ENCODE results near the gene ATP9A. TPM values are rescaled to one million over a fixed set of nuclear protein-coding genes. Genes with fewer than 3 reads are reported as not detected.
"Not testable (repeated sequence)": the region's sequence is repeated elsewhere in the genome, so short reads cannot be mapped to it uniquely, and the experiment has no call there.

ATP9A gene
- polyA plus RNA-seq, 1 donor (not counting 4 experiments of a cell fraction or from before 2014, with no cell fraction given): 5.8 TPM

GRCh38 chr20:51659491-51660050, 108.6 kb downstream of the ATP9A start:
- dilution Hi-C loops (cut with MboI; ENCODE audit: extremely low pct_ligation_motif_present, low sequenced_read_pairs): no loop called here

GRCh38 chr20:51656726-51657260, 111.4 kb downstream of the ATP9A start:
- Histone ChIP-seq H2AFZ (ENCODE audit: control insufficient read depth, low read length) (no peak overlapping the region), H3K36me3 (ENCODE audit: control insufficient read depth in 2 of 2, extremely low read depth in 1 of 2, insufficient read depth in 2 of 2, low read length in 2 of 2) (peaks cover 0 to 2% of the 10 kb centered on the region in 2 experiments), H3K4me2 (ENCODE audit: control insufficient read depth, extremely low read depth, insufficient read depth, low read depth, low read length) (no peak overlapping the region), H3K79me2 (ENCODE audit: control insufficient read depth, insufficient read depth, low read length) (no peaks in the 10 kb centered on the region), H4K20me1 (ENCODE audit: control insufficient read depth, extremely low read depth, insufficient read depth, low read length) (no peaks in the 10 kb centered on the region), H3K4me1 (ENCODE audit: control insufficient read depth, extremely low read depth, insufficient read depth, low read length) (peaks cover 16% of the 10 kb centered on the region), H3K27ac (ENCODE audit: control insufficient read depth, insufficient read depth, low read length) (no peak overlapping the region), H3K9me3 (ENCODE audit: control insufficient read depth, low read depth, low read length) (no peaks in the 10 kb centered on the region), H3K27me3 (ENCODE audit: control insufficient read depth, extremely low read depth, insufficient read depth, low read length) (peaks cover 3% of the 10 kb centered on the region), H3K9ac (ENCODE audit: control insufficient read depth, extremely low read depth, insufficient read depth, low read length) (no peak overlapping the region), H3K9me1 (ENCODE audit: control insufficient read depth, extremely low read depth, insufficient read depth, low read length) (no peaks in the 10 kb centered on the region), H3K4me3 (ENCODE audit: control insufficient read depth in 2 of 3, extremely low read depth in 1 of 3, insufficient read depth in 2 of 3, low read depth in 1 of 3, low read length in 3 of 3) (no peak overlapping the region)
- dilution Hi-C loops (cut with MboI; ENCODE audit: extremely low pct_ligation_motif_present, low sequenced_read_pairs): no loop called here
- TF ChIP-seq CTCF (optimal IDR thresholded peaks at IDR 0.05 in 1 of 3, IDR thresholded peaks at IDR 0.05 in 1 of 3, conservative IDR thresholded peaks at IDR 0.05 in 1 of 3; ENCODE audit: extremely low read depth in 1 of 3, insufficient read depth in 2 of 3, low read length in 3 of 3) (no peak), EZH2 (IDR thresholded peaks at IDR 0.05; ENCODE audit: low read length) (no peak)
- FAIRE-seq: no peak
- DNase-seq (ENCODE audit: low read depth, low spot score): no peak

More at GRCh38 chr20:51659491-51660050, 108.6 kb downstream of the ATP9A start:
- FAIRE-seq: no peak
- Histone ChIP-seq H3K79me2 (ENCODE audit: control insufficient read depth, insufficient read depth, low read length) (no peaks in the 10 kb centered on the region), H3K4me1 (ENCODE audit: control insufficient read depth, extremely low read depth, insufficient read depth, low read length) (peaks cover 19% of the 10 kb centered on the region), H3K4me2 (ENCODE audit: control insufficient read depth, extremely low read depth, insufficient read depth, low read depth, low read length) (no peak overlapping the region), H3K9me1 (ENCODE audit: control insufficient read depth, extremely low read depth, insufficient read depth, low read length) (no peaks in the 10 kb centered on the region), H3K36me3 (ENCODE audit: control insufficient read depth in 2 of 2, extremely low read depth in 1 of 2, insufficient read depth in 2 of 2, low read length in 2 of 2) (no peaks in the 10 kb centered on the region), H3K4me3 (ENCODE audit: control insufficient read depth in 2 of 3, extremely low read depth in 1 of 3, insufficient read depth in 2 of 3, low read depth in 1 of 3, low read length in 3 of 3) (no peak overlapping the region), H3K27ac (ENCODE audit: control insufficient read depth, insufficient read depth, low read length) (no peak overlapping the region), H3K9ac (ENCODE audit: control insufficient read depth, extremely low read depth, insufficient read depth, low read length) (no peak overlapping the region), H2AFZ (ENCODE audit: control insufficient read depth, low read length) (no peak overlapping the region), H4K20me1 (ENCODE audit: control insufficient read depth, extremely low read depth, insufficient read depth, low read length) (no peaks in the 10 kb centered on the region), H3K9me3 (ENCODE audit: control insufficient read depth, low read depth, low read length) (no peaks in the 10 kb centered on the region), H3K27me3 (ENCODE audit: control insufficient read depth, extremely low read depth, insufficient read depth, low read length) (peaks cover 3% of the 10 kb centered on the region)
- no peak for TF ChIP-seq CTCF (optimal IDR thresholded peaks at IDR 0.05 in 1 of 3, IDR thresholded peaks at IDR 0.05 in 1 of 3, conservative IDR thresholded peaks at IDR 0.05 in 1 of 3; ENCODE audit: extremely low read depth in 1 of 3, insufficient read depth in 2 of 3, low read length in 3 of 3)
- no peak for TF ChIP-seq EZH2 (IDR thresholded peaks at IDR 0.05; ENCODE audit: low read length)
- no peak for DNase-seq (ENCODE audit: low read depth, low spot score)

GRCh38 chr20:51656089-51656488, 112.1 kb downstream of the ATP9A start:
- H4K20me1 ChIP-seq (ENCODE audit: control insufficient read depth, extremely low read depth, insufficient read depth, low read length); H3K79me2 ChIP-seq (ENCODE audit: control insufficient read depth, insufficient read depth, low read length); H3K27ac ChIP-seq (ENCODE audit: control insufficient read depth, insufficient read depth, low read length); FAIRE-seq; dilution Hi-C loops (cut with MboI; ENCODE audit: extremely low pct_ligation_motif_present, low sequenced_read_pairs); H3K9me3 ChIP-seq (ENCODE audit: control insufficient read depth, low read depth, low read length); H3K4me2 ChIP-seq (ENCODE audit: control insufficient read depth, extremely low read depth, insufficient read depth, low read depth, low read length); H3K9ac ChIP-seq (ENCODE audit: control insufficient read depth, extremely low read depth, insufficient read depth, low read length); H3K27me3 ChIP-seq (ENCODE audit: control insufficient read depth, extremely low read depth, insufficient read depth, low read length); H3K4me3 ChIP-seq (ENCODE audit: control insufficient read depth in 2 of 3, extremely low read depth in 1 of 3, insufficient read depth in 2 of 3, low read depth in 1 of 3, low read length in 3 of 3); H3K9me1 ChIP-seq (ENCODE audit: control insufficient read depth, extremely low read depth, insufficient read depth, low read length); H2AFZ ChIP-seq (ENCODE audit: control insufficient read depth, low read length); DNase-seq (ENCODE audit: low read depth, low spot score); H3K36me3 ChIP-seq (ENCODE audit: control insufficient read depth in 2 of 2, extremely low read depth in 1 of 2, insufficient read depth in 2 of 2, low read length in 2 of 2): not testable (repeated sequence)
- H3K4me1 ChIP-seq (ENCODE audit: control insufficient read depth, extremely low read depth, insufficient read depth, low read length): peaks cover 10% of the 10 kb centered on the region
